GM19099 (cell line): ENCODE results near the gene COL5A1.

Source experiments
- POLR2A ChIP-seq: IDR thresholded peaks from 3 replicates; pipeline ENCODE4 v1.6.1; 2011; ENCODE audit warnings: low read depth; ENCODE audit not compliant: insufficient read length; ENCODE audit errors: extremely low read depth

COL5A1 gene

DNA sequence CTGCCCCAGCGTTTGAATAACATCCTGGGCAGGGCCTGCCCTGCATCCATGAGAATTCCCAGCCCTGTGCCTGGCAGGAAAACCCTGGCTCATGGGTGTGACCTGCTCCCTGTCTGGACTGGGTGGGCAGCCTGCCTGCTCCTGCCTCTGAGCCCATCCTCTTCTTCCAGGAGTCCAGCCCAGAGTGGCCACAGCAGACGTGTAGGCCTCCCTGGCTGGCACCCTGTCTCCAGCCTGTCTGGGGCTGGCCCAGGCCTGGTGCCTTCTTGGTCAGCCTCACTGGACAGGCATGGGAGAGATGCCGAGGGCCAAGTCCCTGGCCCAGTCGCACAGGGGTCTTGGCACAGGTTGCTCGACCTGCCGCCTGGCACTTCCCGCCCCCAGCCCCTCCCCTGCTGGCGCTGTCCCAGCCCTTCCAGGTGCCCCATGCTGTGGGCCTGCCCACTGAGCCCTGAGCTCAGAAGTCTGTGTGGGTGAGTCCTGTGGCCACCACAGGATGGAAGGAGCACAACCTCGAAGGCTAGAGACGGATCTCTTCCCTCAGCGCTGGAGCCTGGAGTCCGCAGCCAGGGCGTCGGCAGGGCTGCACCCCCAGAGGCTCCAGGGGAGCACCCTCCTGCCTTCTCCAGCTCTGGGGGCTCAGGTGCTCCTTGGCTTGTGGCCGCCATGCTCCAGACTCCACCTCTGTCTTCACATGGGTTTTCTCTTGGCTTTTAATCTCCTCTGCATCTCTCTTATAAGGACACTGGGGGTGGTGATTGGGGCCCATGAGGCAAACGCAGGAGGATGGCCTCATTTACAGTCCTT lies 11.8 kb upstream of the COL5A1 start:
- no peak for TF ChIP-seq POLR2A

DNA sequence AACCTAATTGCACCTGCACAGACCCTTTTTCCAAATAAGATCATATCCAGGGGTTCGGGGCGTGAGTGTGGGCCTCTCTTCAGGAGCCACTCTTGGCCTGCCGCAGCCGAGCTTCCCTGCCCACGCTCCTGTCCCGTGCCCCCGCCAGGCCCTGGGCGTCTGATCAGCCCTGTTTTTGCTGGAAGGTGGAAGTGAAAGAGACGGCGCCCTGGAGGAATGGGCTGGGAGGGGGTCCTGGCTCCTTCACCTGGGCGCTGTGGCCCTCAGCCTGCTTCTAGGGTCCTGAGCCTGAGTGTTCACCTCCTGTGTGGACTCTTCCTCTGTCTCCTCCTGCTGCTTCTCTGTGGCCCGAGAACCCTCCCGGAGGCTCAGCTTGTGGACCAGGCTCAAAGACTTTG lies 11.2 kb upstream of the COL5A1 start:
- no peak for TF ChIP-seq POLR2A

DNA sequence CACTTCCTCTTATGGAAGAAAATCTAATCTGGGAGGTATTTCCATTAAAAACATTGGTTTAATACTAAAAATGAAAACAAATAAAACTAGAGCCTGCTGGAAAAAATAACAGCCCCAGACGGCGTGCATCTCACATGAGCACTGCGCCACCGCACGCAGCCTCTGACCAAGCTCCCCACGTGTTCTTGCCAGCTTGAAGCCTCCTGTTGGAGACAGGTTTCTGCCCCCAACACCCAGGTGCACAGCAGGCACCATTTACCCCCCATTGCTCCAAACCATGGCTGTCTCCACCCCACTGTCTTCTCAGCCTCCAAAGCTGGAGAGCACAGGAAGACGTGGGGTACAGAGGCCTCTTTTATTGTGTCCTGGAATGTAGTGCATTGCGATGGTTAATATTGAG lies 10.7 kb upstream of the COL5A1 start:
- TF ChIP-seq POLR2A = no peak

DNA sequence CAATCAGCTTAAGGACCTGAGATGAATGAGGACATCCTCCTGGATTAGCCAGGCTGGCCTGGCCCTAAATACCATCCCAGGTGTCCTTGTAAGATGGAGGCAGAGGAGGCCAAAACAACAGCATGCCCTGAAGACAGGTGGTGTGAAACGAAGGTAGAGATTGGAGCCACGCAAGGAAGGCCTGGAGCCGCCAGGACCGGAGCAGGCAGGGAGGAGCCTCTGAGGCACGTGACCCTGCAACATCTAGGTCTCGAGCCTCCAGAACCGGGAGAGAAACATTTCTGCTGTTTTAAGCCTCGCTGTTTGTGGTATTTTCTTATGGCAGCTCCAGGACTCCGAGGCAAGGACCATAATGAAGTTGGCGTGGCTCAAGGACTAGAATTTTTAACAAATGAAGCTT lies 9.7 kb upstream of the COL5A1 start:
- no peak for TF ChIP-seq POLR2A

DNA sequence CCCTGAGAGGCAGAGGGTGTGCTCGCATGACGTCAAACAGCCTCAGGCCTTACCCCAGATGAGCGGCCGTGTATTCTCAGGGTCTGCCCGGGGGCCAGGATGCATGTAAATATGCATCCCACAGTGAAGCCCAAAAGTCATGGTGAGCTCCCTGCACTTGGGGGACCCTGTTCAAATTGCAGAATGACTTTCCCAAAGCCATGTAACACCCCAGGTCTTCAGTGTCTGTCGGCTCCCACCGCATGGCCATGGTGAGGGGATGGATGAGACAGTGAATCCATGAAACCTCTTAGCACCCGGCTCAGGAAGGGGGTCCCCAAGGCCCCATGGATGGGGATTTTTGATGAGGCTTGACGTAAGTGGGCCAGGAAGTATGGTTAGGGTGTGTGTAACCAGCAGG lies 9.3 kb upstream of the COL5A1 start:
- no peak for TF ChIP-seq POLR2A

DNA sequence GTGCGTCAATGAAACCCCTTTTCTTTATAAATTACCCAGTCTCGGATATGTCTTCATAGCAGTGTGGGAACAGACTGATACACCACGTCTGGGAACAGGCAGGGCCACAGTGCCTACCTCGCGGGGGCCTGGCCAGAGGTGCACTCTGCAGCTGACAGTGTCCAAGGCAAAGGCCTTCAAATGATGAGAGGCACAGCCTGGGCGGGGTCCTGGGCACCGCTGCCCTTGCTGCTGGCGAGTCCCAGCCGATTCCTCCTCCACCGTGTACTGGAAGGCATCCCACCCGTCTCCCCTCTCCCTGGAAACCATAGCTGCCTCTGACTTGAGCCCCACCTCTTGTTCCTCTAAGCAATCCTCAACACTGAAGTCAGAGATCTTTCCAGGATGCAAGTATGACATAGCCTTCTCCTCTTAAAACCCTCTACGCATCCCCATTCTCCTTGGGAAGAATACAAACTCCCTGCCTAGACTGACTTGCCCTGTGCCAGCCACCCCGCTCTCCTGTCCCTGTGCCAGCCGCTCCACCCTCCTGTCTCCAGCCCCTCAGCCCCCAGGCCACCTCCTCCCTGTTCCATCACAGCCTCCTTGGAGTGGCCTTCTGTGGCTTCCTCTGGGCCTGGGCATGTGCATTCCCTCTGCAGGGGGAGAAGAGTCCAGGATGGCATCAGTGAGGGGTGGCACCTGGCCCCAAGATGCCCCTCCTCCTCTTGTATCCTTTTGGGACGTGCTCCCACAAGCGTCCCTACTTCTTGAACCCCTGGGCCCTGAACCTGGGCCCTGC lies 8.1 kb upstream of the COL5A1 start:
- no peak for TF ChIP-seq POLR2A

DNA sequence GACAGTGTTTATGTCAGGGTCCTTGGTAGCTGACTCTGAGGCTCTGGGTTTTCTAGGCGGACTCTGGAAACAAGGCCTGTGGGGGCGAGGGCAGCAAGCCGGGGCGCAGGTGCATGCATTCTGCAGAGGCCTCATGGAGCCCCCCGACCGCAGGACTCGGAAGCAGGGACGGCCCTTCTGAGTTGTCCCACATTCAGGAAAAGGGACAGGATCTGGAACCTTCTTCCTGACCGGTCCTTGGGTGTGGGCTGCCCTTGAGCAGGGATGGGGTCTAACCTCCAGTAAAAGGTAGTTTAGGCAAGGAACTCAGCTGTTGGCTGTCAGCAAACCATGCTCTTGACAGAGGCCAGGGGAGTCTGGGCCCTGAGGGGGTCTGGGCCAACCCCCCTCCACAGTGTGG lies 7.4 kb upstream of the COL5A1 start:
- TF ChIP-seq POLR2A = no peak

DNA sequence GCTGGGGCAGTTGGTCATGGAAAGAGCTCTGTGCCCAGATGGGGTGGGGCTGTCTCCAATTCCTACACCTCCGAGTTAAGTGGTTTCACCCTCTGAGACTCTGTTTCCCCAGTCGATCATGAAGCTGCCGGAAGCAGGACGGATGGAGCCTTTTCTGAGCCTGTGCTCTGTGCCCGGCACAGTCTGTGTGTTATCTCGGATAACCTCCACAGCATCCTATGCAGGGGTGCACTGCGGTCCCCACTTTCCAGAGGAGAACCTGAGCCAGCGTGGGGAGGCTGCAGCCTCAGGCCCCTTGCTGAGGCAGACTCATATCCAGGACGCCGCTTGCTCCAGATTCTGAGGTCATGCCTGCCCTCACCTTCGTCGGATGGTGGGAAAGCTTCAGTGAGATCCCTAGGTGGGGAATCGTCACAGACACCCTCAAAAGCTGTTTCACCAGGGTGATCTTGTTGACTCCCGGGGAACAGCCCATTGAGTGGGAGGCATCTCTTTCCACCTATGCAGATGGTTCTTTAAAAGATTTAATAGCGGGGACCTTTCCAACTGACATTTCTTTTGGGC lies 6.9 kb upstream of the COL5A1 start:
- no peak for TF ChIP-seq POLR2A

DNA sequence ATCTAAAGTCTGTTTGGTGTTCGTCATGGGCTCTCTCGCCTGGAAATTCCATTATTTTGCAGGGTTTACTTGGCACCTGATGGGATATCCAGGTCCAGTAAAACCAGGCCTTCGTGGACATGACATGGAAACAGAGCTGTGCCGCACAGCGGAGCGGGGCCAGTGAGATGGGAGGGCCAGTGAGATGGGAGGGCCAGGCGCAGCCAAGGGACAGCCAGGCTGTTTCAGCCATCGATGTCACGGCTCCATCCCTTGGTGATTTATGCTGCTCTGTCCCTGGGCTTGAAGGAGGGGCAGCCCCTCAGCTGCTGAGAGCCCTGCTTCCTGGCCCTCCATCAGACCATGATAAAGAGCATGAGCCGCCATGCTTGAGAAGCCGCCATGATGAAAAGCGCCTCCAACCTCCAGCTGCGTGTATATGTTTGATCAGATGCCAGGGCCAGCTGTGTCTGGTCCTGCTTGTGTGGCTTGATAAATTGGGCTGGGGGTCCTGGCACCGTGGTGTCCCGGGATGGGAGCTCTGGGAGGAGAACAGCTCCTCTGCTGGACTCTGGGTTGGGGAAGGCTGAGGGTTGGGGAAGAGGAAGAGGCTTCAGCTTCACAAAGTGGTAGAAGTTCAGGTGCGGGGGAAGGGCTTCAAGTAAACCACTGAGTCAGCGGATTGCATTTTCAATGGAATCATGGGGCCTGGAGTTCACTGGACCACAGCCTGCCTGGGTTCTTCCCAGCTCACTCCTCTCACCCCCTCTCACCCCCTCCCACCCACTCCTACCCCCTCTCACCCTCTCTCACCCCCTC lies 6.1 kb upstream of the COL5A1 start:
- no peak for TF ChIP-seq POLR2A

DNA sequence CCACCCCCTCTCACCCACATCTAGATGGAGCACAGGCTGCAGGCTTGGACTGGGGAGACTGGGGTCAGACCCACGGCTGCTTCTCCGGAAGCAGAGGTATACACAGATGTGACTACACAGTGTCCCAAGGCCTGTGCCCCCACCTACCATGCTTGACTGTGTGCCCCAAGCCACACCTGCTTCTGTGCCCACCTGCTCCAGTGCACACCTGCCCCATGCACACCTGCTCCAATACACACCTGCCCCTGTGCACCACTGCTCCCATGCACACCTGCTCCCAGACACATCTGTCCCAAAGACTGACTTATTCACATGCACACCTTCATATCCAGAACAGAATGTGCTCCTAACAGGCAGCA lies 5.5 kb upstream of the COL5A1 start:
- no peak for TF ChIP-seq POLR2A

DNA sequence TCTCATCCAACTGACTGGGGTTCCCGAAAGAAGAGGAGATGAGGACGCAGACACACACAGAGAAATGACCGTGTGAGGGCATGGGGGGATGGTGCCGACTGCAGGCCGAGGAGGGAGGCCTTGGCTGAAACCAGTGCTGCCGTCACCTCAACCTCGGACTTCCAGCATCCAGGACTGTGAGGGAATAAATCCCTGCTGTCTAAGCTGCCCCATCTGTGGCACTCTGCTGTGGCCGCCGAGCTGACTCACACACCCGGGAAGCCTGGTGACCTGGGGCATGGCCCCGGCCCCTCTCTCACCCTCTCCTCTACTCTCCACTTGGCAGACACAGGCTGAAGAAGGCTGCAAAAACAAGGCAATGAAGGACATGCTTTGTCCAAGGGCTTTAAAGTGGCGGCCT lies 4.4 kb upstream of the COL5A1 start:
- no peak for TF ChIP-seq POLR2A

DNA sequence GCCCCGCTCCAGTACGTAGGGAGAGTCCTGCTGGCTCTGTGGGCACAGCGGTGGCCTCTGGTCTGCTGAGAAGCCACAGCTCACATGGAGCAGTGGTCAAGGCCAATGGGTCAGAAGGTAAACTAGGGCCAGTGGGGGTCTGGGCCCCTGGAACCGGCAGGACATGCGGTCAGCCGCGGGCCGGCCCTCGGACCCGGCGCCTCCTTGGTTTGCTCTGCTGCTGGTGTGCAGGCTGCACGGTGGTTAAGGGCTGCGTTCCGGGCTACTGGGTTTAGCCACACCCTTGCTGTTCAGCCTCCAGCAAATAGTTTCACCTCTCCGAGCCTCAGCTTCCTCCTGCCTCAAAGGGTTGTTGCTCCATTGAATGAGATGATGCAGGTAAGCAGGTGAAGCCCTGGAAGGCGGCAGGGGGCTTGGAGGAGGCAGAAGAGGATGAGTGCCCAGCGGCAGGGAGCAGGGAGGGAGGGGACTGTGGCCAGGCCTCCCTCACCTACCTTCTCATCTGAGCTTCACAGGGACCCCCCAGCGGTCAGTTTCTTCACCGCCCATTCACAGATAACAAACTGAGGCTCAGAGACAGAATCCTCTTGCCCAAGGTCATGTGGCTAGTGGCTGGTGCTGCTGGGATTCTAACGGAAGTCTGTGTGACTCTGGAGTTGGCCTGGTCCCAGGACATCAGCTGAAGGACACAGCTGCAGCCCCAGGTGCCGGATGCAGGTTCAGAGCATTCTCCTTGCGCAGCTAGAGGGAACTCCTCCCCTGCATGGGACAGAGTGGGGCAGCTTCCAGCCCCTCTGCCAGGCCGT lies 3.7 kb upstream of the COL5A1 start:
- TF ChIP-seq POLR2A = no peak

DNA sequence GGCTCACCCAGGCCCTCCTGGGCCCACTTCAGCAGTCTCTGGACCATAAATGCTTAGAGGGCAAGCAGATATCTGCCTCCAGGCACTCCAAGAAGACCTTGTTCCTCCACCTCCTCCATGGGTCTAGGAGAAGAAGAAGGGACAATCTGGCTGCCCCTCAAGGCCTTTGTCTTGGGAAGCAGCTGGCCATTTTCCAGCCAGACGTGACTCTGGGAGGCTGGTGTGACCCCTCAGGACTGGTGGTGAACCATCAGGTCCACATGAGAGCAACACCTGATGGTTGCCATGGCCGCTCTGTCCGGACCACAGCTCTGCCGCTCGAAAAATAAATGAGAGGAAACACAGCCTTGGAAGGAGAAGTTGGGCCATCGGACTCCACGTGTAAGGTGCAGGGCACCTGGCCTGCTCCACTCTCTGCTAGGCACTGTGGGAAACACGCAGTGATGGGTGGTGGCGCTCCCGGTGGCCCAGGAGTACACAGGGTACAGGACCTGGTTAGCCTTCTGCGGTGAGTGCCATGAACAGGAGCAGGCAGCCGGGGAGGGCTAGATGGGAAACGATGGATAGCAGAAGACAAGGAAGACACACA lies 3.0 kb upstream of the COL5A1 start:
- no peak for TF ChIP-seq POLR2A

DNA sequence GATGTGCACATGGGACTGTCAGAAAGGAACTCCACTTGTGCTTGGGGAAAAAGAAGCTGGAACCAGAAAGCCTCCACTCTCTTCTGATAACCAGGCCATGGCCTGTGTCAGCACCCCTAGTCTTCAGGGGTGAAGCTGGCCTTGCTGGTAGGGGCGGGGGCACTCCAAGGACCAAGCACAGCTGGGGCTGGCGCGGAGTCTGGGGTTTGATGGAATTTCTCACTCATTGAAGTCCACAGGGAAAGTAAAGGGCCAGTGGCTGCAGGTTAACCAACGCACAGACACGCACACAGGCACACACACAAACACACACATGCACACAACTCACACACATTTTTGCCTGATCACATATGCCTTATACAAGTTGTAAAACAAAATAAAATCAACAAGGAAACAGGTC lies 1.6 kb upstream of the COL5A1 start:
- no peak for TF ChIP-seq POLR2A
